Activated gamma-delta T cell (primary cell): ENCODE data around the gene DDX4.

Source experiments
- DNase-seq: peaks from one replicate; lab custom pipeline; 2025; lab: John Stamatoyannopoulos, UW

Gene DDX4

GRCh38 chr5:55866485-55866884 lies 128.6 kb downstream of the DDX4 start:
- no peak for DNase-seq
